DOHH2 (cell line): ENCODE results near the gene TMEM115.

Source experiments
- H3F3A ChIP-seq: fragments of 200-600 bp; sonication (generic), shearing (Covaris generic); 2 replicates; pipeline ENCODE4 v1.6.0; 2016; ENCODE audit warnings: antibody characterized with exemption, mild to moderate bottlenecking; ENCODE audit not compliant: control insufficient read depth, insufficient read depth
- H3K27ac ChIP-seq: fragments of 200-600 bp; sonication (generic); 2 replicates; pipeline ENCODE4 v1.5.1; 2014; ENCODE audit warnings: low read depth, mild to moderate bottlenecking, low read length, moderate library complexity
- H3K27me3 ChIP-seq: fragments of 200-600 bp; sonication (generic); 2 replicates; pipeline ENCODE4 v1.6.1; 2014; ENCODE audit warnings: mild to moderate bottlenecking, low read length, mixed read lengths; ENCODE audit not compliant: control insufficient read depth
- H3K36me3 ChIP-seq: fragments of 200-600 bp; sonication (generic); 2 replicates; pipeline ENCODE4 v1.6.1; 2014; ENCODE audit warnings: mild to moderate bottlenecking, low read length, moderate library complexity, mixed read lengths; ENCODE audit not compliant: control insufficient read depth
- H3K4me1 ChIP-seq: fragments of 200-600 bp; sonication (generic); 2 replicates; pipeline ENCODE4 v1.6.1; 2014; ENCODE audit warnings: mild to moderate bottlenecking, low read length, mixed read lengths; ENCODE audit not compliant: control insufficient read depth
- H3K4me2 ChIP-seq: fragments of 200-600 bp; sonication (generic); 2 replicates; pipeline ENCODE4 v1.6.0; 2014; ENCODE audit warnings: mild to moderate bottlenecking, low read length, moderate library complexity
- H3K4me3 ChIP-seq: fragments of 200-600 bp; sonication (generic); 2 replicates; pipeline ENCODE4 v1.5.1; 2014; ENCODE audit warnings: mild to moderate bottlenecking, low read length, mixed read lengths
- H3K79me2 ChIP-seq: fragments of 200-600 bp; sonication (generic); 2 replicates; pipeline ENCODE4 v1.6.1; 2014; ENCODE audit warnings: mild to moderate bottlenecking, low read length, mixed read lengths; ENCODE audit not compliant: control insufficient read depth
- H3K9me2 ChIP-seq: fragments of 200-600 bp; sonication (generic); replicated peaks from 2 replicates; pipeline ENCODE4 v1.6.1; 2014; ENCODE audit warnings: mild to moderate bottlenecking, low read length, mixed read lengths; ENCODE audit not compliant: control insufficient read depth
- H3K9me3 ChIP-seq: fragments of 200-600 bp; sonication (generic); 2 replicates; pipeline ENCODE4 v1.6.1; 2014; ENCODE audit warnings: antibody characterized with exemption, low read length, mixed read lengths; ENCODE audit not compliant: control insufficient read depth, insufficient read depth
- H4K20me1 ChIP-seq: fragments of 200-600 bp; sonication (generic); 2 replicates; pipeline ENCODE4 v1.6.0; 2014; ENCODE audit warnings: low read depth, mild to moderate bottlenecking, antibody characterized with exemption, low read length, moderate library complexity; ENCODE audit not compliant: control insufficient read depth, insufficient read depth
- EZH2phosphoT487 ChIP-seq: fragments of 200-600 bp; sonication (generic); IDR thresholded peaks from 2 replicates; pipeline ENCODE4 v1.6.1; 2017; ENCODE audit warnings: borderline replicate concordance, mild to moderate bottlenecking, antibody characterized with exemption, low read length, moderate library complexity, mixed read lengths
- TF ChIP-seq, protein P1 (sequence below): fragments of 200-600 bp; sonication (generic); IDR thresholded peaks from one replicate; pipeline ENCODE4 v1.5.1; 2014; ENCODE audit warnings: antibody characterized with exemption, mild to moderate bottlenecking, low read depth, low read length; ENCODE audit not compliant: poor library complexity, severe bottlenecking

The TMEM115 gene

GRCh38 chr3:50395070-50395860 is 35.9 kb upstream of the TMEM115 start:
- no peaks in the 10 kb centered on the region for H3K9me3 ChIP-seq
- no peak overlapping the region for H3K4me3 ChIP-seq
- H3K9me2 ChIP-seq: no peaks in the 10 kb centered on the region
- H3K4me2 ChIP-seq: no peak overlapping the region
- no peaks in the 10 kb centered on the region for H3F3A ChIP-seq
- no peak for TF ChIP-seq EZH2phosphoT487
- TF ChIP-seq, protein P1, sequence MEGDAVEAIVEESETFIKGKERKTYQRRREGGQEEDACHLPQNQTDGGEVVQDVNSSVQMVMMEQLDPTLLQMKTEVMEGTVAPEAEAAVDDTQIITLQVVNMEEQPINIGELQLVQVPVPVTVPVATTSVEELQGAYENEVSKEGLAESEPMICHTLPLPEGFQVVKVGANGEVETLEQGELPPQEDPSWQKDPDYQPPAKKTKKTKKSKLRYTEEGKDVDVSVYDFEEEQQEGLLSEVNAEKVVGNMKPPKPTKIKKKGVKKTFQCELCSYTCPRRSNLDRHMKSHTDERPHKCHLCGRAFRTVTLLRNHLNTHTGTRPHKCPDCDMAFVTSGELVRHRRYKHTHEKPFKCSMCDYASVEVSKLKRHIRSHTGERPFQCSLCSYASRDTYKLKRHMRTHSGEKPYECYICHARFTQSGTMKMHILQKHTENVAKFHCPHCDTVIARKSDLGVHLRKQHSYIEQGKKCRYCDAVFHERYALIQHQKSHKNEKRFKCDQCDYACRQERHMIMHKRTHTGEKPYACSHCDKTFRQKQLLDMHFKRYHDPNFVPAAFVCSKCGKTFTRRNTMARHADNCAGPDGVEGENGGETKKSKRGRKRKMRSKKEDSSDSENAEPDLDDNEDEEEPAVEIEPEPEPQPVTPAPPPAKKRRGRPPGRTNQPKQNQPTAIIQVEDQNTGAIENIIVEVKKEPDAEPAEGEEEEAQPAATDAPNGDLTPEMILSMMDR: no peak
- H3K79me2 ChIP-seq: no peaks in the 10 kb centered on the region
- peaks cover 12% of the 10 kb centered on the region for H3K27me3 ChIP-seq
- no peak overlapping the region for H3K27ac ChIP-seq
- no peaks in the 10 kb centered on the region for H4K20me1 ChIP-seq
- H3K36me3 ChIP-seq: no peaks in the 10 kb centered on the region
- no peaks in the 10 kb centered on the region for H3K4me1 ChIP-seq

DNA sequence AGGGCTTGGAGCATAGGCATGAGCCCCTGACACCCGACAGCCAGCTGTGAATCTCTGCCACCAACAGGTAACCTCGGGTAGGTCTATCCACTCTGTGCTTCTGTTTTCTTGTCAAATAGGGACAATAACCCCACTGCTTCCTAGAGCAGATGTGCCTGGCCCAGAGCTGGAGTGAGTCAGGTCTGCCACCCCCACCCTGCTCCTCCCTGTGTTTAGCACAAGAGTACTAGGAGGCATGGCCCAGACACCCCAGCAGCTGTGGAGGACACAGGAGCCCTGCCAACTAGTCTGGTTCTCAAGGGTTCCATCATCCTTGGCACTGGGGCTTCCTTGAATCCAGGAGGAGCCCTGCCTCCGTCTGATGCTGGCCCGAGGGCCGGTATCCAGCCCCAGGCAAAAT is 33.7 kb upstream of the TMEM115 start:
- H3K9me3 ChIP-seq: no peaks in the 10 kb centered on the region
- no peaks in the 10 kb centered on the region for H3K9me2 ChIP-seq
- peaks cover 12% of the 10 kb centered on the region for H3K27me3 ChIP-seq
- TF ChIP-seq EZH2phosphoT487: no peak
- TF ChIP-seq, protein P1: no peak
- H3F3A ChIP-seq: no peaks in the 10 kb centered on the region
- no peak overlapping the region for H3K4me3 ChIP-seq
- no peaks in the 10 kb centered on the region for H3K36me3 ChIP-seq
- H3K4me2 ChIP-seq: no peak overlapping the region
- no peaks in the 10 kb centered on the region for H3K4me1 ChIP-seq
- no peaks in the 10 kb centered on the region for H4K20me1 ChIP-seq
- H3K79me2 ChIP-seq: no peaks in the 10 kb centered on the region
- H3K27ac ChIP-seq: no peak overlapping the region

DNA sequence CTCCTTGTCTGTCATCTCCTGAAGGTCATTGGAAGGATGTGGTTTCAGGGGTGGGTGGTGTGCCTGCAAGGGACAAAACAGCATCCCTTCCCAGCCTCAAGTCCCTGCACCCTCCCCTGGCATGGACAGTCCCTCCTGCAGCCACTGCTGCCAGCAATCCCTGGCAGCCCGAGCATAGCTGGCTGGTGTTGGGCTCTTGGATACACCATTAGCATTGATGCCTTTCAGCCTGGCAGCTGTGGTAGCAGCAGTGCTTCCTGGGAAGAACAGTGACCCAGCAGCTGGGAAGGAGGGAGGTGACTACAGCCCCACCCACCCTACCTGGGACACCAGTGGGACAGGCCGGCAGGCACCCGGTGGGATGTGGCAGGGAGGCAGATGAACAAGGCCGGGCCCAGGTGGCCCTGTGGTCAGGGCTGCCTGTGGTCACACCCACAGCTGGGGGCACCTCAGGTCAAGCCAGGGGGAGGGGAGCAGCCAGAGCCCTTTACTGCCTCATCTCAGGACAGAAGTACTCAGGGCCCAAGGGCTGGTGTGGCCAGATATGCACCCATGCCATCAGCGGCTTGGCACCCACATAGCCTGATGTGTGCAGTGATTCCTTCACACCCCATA is 32.9 kb upstream of the TMEM115 start:
- Histone ChIP-seq H3K9me2 (no peaks in the 10 kb centered on the region), H4K20me1 (no peaks in the 10 kb centered on the region), H3K4me3 (no peak overlapping the region), H3K27ac (no peak overlapping the region), H3K36me3 (no peaks in the 10 kb centered on the region), H3K27me3 (peaks cover 12% of the 10 kb centered on the region), H3K79me2 (no peaks in the 10 kb centered on the region), H3K4me2 (no peak overlapping the region), H3K4me1 (no peaks in the 10 kb centered on the region), H3F3A (no peaks in the 10 kb centered on the region), H3K9me3 (no peaks in the 10 kb centered on the region)
- TF ChIP-seq EZH2phosphoT487: no peak
- TF ChIP-seq, protein P1: no peak
